K562 (cell line): Measurements from ENCODE around the gene ATXN7L2. TPM values are rescaled to one million over a fixed set of nuclear protein-coding genes. Genes with fewer than 3 reads are reported as not detected.
A peak's percentile ranks its signal among the peaks of the same experiment; 100 is the strongest.

Experiments used
- DMBX1 ChIP-seq: fragments of 250-450 bp; sonication (Bioruptor Pico); IDR thresholded peaks from 2 replicates; pipeline ENCODE4 v1.8.0; 2022; ENCODE audit warnings: inconsistent platforms, mild to moderate bottlenecking, moderate library complexity, borderline replicate concordance
- IRF2 ChIP-seq: sonication (generic); formaldehyde crosslinking; IDR thresholded peaks from 2 replicates; pipeline ENCODE4 v1.8.1; 2022; ENCODE audit warnings: mild to moderate bottlenecking, missing genetic modification reagents
- NBN ChIP-seq: fragments of 450-650 bp; IDR thresholded peaks from 2 replicates; pipeline ENCODE4 v1.6.1; 2016; ENCODE audit warnings: low read depth, mild to moderate bottlenecking
- PHF8 ChIP-seq: fragments of 200-600 bp; sonication (generic); IDR thresholded peaks from 2 replicates; pipeline ENCODE4 v1.6.1; 2012; ENCODE audit warnings: mixed run types, mild to moderate bottlenecking, inconsistent platforms, low read length, moderate library complexity, borderline replicate concordance
- RBM14 ChIP-seq: fragments of 200-400 bp; formaldehyde crosslinking; IDR thresholded peaks from 2 replicates; pipeline ENCODE4 v1.6.1; 2018; ENCODE audit warnings: low read depth, mild to moderate bottlenecking, low read length, moderate library complexity, borderline replicate concordance; ENCODE audit not compliant: insufficient read depth
- SMAD4 ChIP-seq: fragments of 250-450 bp; sonication (Bioruptor Pico); conservative IDR thresholded peaks from 2 replicates; pipeline ENCODE4 v1.8.0; 2021; ENCODE audit warnings: inconsistent platforms, mild to moderate bottlenecking, moderate library complexity
- SMARCA4 ChIP-seq: fragments of 450-650 bp; IDR thresholded peaks from 2 replicates; pipeline ENCODE4 v1.6.1; 2016
- SMARCB1 ChIP-seq: IDR thresholded peaks from 2 replicates; pipeline ENCODE4 v1.6.1; 2011; ENCODE audit warnings: improper control_type of control experiment, low read depth; ENCODE audit not compliant: insufficient read length
- SNRNP70 ChIP-seq: fragments of 200-400 bp; formaldehyde crosslinking; optimal IDR thresholded peaks from 2 replicates; pipeline ENCODE3; 2017; ENCODE audit warnings: low read depth, low read length
- ZNF143 ChIP-seq: sonication (generic); formaldehyde crosslinking; IDR thresholded peaks from 2 replicates; pipeline ENCODE4 v1.9.0; 2022; ENCODE audit warnings: mild to moderate bottlenecking, missing genetic modification reagents
- ZNF316 ChIP-seq: fragments of 450-650 bp; IDR thresholded peaks from 2 replicates; pipeline ENCODE4 v1.6.1; 2016
- polyA plus RNA-seq, 8 experiments: library from polyadenylated mRNA; depleted of rRNA in 4 of 8; stranded (reverse) in 5 of 8; unstranded in 3 of 8; fragments of >200 nt; fragmentation: Nextera tagmentation in 2 of 8; fragmentation: Illumina TruSeq in 1 of 8; extraction: Ambion mirVana in 2 of 8; extraction: Trizol in 1 of 8; gene quantifications; 2 replicates each; pipeline versions ENCODE4 v1.2.1 to v1.2.3, GENCODE V29; 2011 to 2014; ENCODE audit warnings: inconsistent platforms in 1 of 8, missing spikeins in 1 of 8
- total RNA-seq, 7 experiments: library from RNA; depleted of rRNA in 6 of 7; stranded (reverse); fragments of >200 nt in 6 of 7; fragmentation: Illumina TruSeq in 2 of 7; extraction: Trizol in 2 of 7; gene quantifications; 2 replicates each; pipeline versions ENCODE4 v1.2.1 to v1.2.3, GENCODE V29; 2011 to 2021; ENCODE audit warnings: low replicate concordance in 1 of 7
- TF ChIP-seq, protein P1 (sequence below), 2 experiments: fragments of 450-650 bp; formaldehyde crosslinking in 1 of 2; IDR thresholded peaks; 2 replicates each; pipeline versions ENCODE4 v1.4.0 to v1.6.1; 2014 to 2020; ENCODE audit warnings: mild to moderate bottlenecking in 2 of 2, borderline replicate concordance in 1 of 2, low read depth in 1 of 2
- TF ChIP-seq, protein P2 (sequence below): sonication (generic); formaldehyde crosslinking; IDR thresholded peaks from 2 replicates; pipeline ENCODE4 v1.8.0; 2023; ENCODE audit warnings: mild to moderate bottlenecking, missing genetic modification reagents
- TF ChIP-seq, protein P3 (sequence below): fragments of 450-650 bp; formaldehyde crosslinking; IDR thresholded peaks from 2 replicates; pipeline ENCODE4 v1.4.0; 2020; ENCODE audit warnings: mild to moderate bottlenecking, mixed read lengths
- TF ChIP-seq, protein P4 (sequence below): sonication (generic); formaldehyde crosslinking; IDR thresholded peaks from 2 replicates; pipeline ENCODE4 v1.8.1; 2023; ENCODE audit warnings: mild to moderate bottlenecking, missing genetic modification reagents

The ATXN7L2 gene
- total and polyA plus RNA-seq, 9 of the 15 experiments (the other 6 are each of a cell fraction or from before 2014, with no cell fraction given): 0.21 to 10.4 (median 5.8) TPM

DNA sequence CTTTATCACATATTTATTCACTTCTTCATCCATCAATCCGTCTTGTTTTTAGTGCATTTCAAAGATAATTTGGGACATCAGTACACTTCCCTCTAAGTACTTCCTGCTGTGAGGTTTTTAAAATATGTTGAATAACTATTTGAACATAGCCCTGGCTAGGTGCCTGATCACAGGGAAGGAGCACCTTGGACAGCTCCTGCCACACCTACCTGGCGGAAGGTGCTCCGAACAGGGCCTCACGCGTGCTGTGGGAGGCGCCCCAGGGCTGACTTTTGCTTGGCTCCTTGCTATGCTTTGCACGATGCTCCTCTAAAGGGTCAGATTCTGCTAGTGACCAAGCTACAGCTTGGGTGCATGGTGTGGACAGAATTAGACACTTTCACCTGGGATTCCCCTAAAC lies 4.9 kb upstream of the ATXN7L2 start (continued):
- TF ChIP-seq, protein P1, sequence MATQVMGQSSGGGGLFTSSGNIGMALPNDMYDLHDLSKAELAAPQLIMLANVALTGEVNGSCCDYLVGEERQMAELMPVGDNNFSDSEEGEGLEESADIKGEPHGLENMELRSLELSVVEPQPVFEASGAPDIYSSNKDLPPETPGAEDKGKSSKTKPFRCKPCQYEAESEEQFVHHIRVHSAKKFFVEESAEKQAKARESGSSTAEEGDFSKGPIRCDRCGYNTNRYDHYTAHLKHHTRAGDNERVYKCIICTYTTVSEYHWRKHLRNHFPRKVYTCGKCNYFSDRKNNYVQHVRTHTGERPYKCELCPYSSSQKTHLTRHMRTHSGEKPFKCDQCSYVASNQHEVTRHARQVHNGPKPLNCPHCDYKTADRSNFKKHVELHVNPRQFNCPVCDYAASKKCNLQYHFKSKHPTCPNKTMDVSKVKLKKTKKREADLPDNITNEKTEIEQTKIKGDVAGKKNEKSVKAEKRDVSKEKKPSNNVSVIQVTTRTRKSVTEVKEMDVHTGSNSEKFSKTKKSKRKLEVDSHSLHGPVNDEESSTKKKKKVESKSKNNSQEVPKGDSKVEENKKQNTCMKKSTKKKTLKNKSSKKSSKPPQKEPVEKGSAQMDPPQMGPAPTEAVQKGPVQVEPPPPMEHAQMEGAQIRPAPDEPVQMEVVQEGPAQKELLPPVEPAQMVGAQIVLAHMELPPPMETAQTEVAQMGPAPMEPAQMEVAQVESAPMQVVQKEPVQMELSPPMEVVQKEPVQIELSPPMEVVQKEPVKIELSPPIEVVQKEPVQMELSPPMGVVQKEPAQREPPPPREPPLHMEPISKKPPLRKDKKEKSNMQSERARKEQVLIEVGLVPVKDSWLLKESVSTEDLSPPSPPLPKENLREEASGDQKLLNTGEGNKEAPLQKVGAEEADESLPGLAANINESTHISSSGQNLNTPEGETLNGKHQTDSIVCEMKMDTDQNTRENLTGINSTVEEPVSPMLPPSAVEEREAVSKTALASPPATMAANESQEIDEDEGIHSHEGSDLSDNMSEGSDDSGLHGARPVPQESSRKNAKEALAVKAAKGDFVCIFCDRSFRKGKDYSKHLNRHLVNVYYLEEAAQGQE (IDR thresholded peaks at IDR 0.05; ENCODE audit: borderline replicate concordance): peak; percentile 99
- TF ChIP-seq, protein P1 (CRISPR knock-in tag; IDR thresholded peaks at IDR 0.05; ENCODE audit: low read depth): peak; percentile 91
- TF ChIP-seq DMBX1 (CRISPR knock-in tag): no peak
- 0 out of 2 replicates have a peak, but pooled peaks have one; percentile 24 for TF ChIP-seq ZNF143 (CRISPR knock-in tag)
- TF ChIP-seq ZNF316: no peak
- no peak for TF ChIP-seq RBM14
- TF ChIP-seq, protein P2, sequence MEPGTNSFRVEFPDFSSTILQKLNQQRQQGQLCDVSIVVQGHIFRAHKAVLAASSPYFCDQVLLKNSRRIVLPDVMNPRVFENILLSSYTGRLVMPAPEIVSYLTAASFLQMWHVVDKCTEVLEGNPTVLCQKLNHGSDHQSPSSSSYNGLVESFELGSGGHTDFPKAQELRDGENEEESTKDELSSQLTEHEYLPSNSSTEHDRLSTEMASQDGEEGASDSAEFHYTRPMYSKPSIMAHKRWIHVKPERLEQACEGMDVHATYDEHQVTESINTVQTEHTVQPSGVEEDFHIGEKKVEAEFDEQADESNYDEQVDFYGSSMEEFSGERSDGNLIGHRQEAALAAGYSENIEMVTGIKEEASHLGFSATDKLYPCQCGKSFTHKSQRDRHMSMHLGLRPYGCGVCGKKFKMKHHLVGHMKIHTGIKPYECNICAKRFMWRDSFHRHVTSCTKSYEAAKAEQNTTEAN (CRISPR knock-in tag): no peak
- TF ChIP-seq SMARCB1: no peak
- no peak for TF ChIP-seq NBN
- no peak for TF ChIP-seq SMARCA4
- TF ChIP-seq SNRNP70: no peak
- TF ChIP-seq, protein P3, sequence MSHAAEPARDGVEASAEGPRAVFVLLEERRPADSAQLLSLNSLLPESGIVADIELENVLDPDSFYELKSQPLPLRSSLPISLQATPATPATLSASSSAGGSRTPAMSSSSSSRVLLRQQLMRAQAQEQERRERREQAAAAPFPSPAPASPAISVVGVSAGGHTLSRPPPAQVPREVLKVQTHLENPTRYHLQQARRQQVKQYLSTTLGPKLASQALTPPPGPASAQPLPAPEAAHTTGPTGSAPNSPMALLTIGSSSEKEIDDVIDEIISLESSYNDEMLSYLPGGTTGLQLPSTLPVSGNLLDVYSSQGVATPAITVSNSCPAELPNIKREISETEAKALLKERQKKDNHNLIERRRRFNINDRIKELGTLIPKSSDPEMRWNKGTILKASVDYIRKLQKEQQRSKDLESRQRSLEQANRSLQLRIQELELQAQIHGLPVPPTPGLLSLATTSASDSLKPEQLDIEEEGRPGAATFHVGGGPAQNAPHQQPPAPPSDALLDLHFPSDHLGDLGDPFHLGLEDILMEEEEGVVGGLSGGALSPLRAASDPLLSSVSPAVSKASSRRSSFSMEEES (CRISPR knock-in tag): no peak
- TF ChIP-seq SMAD4 (CRISPR knock-in tag): no peak
- TF ChIP-seq, protein P4, sequence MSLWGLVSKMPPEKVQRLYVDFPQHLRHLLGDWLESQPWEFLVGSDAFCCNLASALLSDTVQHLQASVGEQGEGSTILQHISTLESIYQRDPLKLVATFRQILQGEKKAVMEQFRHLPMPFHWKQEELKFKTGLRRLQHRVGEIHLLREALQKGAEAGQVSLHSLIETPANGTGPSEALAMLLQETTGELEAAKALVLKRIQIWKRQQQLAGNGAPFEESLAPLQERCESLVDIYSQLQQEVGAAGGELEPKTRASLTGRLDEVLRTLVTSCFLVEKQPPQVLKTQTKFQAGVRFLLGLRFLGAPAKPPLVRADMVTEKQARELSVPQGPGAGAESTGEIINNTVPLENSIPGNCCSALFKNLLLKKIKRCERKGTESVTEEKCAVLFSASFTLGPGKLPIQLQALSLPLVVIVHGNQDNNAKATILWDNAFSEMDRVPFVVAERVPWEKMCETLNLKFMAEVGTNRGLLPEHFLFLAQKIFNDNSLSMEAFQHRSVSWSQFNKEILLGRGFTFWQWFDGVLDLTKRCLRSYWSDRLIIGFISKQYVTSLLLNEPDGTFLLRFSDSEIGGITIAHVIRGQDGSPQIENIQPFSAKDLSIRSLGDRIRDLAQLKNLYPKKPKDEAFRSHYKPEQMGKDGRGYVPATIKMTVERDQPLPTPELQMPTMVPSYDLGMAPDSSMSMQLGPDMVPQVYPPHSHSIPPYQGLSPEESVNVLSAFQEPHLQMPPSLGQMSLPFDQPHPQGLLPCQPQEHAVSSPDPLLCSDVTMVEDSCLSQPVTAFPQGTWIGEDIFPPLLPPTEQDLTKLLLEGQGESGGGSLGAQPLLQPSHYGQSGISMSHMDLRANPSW: no peak
- TF ChIP-seq PHF8: no peak
- TF ChIP-seq IRF2 (CRISPR knock-in tag): no peak
